Measurements from ENCODE around the gene IFNLR1.

Gene IFNLR1

DNA sequence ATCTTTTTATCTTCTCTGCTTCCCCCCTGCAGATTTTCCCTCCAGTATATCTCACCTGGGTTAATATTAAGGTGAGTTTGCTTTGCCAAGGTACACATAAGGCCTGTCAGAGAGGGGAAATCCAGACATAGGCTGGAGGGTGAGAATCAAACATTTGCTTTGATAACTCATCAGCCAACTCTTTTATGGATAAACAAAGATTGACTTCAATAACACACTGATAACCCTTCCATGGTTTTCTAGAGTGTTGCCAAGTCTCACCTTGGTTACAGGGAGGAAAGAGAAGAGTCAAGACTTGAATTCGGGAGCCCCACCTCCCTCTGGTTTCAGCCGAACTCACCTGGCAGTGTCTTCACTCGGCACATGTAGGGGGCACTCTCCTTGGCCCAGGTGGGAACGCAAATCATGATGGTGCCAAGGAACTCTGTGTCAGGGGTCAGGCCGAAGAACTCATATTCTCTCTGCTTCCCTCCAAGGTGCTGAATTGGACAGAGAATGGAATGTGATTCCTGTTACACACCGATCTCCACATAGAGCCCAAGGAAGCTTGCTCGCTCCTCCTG lies 59.2 kb downstream of the IFNLR1 start:
- TF ChIP-seq, protein P1, sequence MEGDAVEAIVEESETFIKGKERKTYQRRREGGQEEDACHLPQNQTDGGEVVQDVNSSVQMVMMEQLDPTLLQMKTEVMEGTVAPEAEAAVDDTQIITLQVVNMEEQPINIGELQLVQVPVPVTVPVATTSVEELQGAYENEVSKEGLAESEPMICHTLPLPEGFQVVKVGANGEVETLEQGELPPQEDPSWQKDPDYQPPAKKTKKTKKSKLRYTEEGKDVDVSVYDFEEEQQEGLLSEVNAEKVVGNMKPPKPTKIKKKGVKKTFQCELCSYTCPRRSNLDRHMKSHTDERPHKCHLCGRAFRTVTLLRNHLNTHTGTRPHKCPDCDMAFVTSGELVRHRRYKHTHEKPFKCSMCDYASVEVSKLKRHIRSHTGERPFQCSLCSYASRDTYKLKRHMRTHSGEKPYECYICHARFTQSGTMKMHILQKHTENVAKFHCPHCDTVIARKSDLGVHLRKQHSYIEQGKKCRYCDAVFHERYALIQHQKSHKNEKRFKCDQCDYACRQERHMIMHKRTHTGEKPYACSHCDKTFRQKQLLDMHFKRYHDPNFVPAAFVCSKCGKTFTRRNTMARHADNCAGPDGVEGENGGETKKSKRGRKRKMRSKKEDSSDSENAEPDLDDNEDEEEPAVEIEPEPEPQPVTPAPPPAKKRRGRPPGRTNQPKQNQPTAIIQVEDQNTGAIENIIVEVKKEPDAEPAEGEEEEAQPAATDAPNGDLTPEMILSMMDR (IDR thresholded peaks at IDR 0.05), result no peak

DNA sequence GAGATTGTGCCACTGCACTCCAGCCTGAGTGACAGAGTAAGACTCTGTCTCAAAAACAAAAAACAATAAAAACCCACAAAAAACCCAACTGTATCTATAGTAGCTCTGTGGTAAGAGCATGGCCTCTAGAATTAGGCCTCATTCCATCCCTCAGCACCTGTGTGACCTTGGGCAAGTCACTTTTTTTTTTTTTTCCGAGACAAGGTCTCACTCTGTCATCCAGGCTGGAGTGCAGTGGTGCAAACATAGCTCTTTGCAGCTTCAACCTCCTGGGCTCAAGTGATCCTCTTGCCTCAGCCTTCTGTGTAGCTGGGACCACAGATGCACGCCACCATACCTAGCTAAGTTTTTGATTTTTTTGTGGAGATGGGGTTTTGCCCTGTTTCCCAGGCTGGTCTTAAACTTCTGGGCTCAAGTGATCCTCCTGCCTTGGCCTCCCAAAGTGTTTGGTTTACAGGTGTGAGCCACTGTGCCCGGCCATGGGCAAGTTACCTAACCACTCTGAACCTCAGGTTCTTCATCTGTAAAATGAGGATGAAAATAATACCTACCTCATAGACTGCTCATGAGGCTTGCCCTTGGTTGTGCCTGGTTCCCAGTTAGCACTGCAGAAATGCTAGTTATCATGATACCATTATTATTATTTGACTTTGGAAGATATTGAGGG lies 59.8 kb downstream of the IFNLR1 start:
- TF ChIP-seq, protein P1 (IDR thresholded peaks at IDR 0.05), result no peak

DNA sequence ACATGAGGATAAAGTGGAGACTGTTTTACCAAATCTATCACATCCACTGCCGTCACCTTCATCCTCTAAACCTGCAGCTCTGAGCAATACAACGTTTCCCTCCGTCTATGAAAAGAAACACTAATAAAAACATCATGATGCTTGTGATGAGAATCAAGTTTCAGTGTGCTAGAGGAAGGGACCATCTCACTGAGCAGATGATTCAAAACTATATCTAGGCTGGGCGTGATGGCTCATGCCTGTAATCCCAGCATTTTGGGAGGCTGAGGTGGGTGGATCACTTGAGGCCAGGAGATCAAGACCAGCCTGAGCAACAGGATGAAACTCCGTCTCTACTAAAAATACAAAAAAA lies 60.4 kb downstream of the IFNLR1 start:
- TF ChIP-seq, protein P1 (IDR thresholded peaks at IDR 0.05), result no peak

DNA sequence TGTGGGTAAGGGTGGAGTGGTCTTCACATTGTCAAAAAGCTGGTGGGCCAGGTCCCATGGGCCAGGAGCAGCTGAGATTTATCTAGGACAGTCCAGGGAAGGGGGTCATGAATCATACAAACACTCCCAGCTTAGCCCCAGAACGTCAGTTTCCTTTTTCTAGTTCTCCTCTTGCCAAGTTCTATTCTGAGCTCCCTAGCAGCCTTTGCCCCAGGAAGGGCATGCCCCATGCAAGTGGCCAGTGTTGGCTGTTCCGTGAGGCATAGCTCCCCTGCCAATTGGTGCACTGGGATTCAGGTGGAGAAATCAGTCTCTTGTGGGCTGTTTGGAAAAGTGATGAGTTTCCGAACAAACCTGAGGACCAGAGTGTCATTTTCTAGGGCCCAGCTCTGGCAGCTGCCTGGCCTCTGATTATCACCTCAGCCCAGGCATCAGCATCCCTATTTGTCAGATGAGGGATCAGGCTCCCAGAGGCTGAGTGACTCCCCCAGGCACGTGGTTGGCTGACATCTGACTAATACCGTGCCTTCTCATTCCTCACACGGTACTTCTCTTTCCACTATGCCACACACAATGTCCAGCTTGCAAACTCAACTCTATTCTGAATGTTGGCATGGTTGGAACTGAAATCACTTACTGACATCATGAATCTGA lies 60.9 kb downstream of the IFNLR1 start:
- TF ChIP-seq, protein P1 (IDR thresholded peaks at IDR 0.05), result no peak

DNA sequence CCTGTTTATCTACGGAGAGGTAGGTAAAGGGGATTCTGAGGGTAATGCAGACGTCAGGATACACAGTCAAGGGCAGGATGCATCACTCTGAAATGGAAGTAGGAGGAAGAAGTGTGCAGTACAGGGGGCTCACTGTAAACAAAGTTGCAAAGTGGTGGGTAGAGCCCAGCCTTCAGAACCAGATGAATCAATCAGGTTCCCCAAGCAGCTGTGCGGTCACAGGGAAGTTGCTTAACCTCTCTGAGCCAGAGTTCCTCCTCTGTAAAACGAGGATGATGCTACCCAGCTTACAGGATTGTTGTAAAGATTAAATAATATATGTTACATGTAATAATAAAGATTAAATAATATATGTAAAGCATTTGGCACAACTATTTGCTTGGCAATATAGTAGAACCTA lies 61.6 kb downstream of the IFNLR1 start:
- TF ChIP-seq, protein P1 (IDR thresholded peaks at IDR 0.05), result no peak

DNA sequence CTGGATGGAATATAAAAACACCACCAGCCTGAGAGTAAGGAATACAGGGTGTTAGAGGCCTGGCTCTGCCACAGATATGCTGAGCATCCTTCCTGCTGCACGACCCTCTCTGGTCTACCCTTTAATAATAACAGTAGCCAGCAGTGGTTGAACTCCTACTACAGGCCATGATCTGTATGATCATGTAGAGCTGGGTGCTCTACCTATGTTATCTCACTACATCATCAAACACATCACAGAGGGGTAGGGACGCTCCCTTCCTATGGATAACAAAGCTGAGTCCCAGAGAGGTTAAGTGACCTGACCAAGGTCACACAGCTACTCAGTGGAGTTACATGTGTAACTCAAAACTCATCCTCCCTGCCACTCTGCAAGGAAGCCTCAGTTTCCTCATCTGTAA lies 62.1 kb downstream of the IFNLR1 start:
- TF ChIP-seq, protein P1 (IDR thresholded peaks at IDR 0.05), result no peak

DNA sequence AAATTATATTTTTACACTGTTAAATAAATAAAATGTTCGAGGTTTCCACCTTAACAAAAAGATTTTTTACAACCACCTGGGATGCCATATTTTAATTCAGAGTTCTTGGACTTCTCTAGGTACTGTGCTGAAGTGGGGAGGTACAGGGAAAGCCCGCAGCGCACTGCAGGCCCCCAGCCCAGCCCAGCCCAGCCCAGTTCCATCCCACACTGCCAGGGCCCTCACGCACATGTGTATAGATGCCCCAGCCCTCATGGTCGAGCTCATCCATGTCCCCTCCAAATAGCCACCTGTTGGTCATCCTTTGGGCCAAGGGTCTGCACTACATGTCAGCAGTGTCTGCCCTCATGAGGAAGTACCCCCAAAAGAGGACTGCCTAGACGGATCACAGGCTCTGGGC lies 63.5 kb downstream of the IFNLR1 start:
- TF ChIP-seq, protein P1 (IDR thresholded peaks at IDR 0.05), result no peak
